Activated CD8-positive, alpha-beta T cell treated with anti-CD3 and anti-CD28 coated beads for 36 hours (primary cell): Measurements from ENCODE around the gene VEZT. TPM values are rescaled to one million over a fixed set of nuclear protein-coding genes. Genes with fewer than 3 reads are reported as not detected.

Experiments
- ATAC-seq: fragments of 200-7000 bp; cut with Tn5 transposase; one replicate; pipeline ENCODE4 v1.10.0; 2021; ENCODE audit warnings: mild to moderate bottlenecking, moderate library complexity
- CTCF ChIA-PET: fragments of 350-600 bp; sonication (Branson Sonifier 250); formaldehyde crosslinking; loops from one replicate; lab custom pipeline; 2021; ENCODE audit warnings: antibody characterized with exemption; lab: Charles Lee
- POLR2A ChIA-PET: fragments of 350-600 bp; sonication (Branson Sonifier 250); formaldehyde crosslinking; loops from one replicate; lab custom pipeline; 2021; ENCODE audit warnings: antibody characterized with exemption; lab: Charles Lee
- DNase-seq: peaks from one replicate; pipeline ENCODE4 v3.0.0-alpha.2; 2020
- H3K27ac Mint-ChIP-seq: one replicate; pipeline ENCODE4 v1.8.0; 2021; ENCODE audit warnings: mild to moderate bottlenecking, mixed read lengths
- H3K27me3 Mint-ChIP-seq: one replicate; pipeline ENCODE4 v1.8.0; 2021; ENCODE audit warnings: mixed read lengths
- H3K36me3 Mint-ChIP-seq: one replicate; pipeline ENCODE4 v1.8.0; 2021; ENCODE audit warnings: low read depth, mixed read lengths
- H3K4me1 Mint-ChIP-seq: one replicate; pipeline ENCODE4 v1.8.0; 2021; ENCODE audit warnings: low read depth, mixed read lengths
- H3K4me3 Mint-ChIP-seq: one replicate; pipeline ENCODE4 v1.8.0; 2021; ENCODE audit warnings: mild to moderate bottlenecking, moderate library complexity, mixed read lengths
- H3K9me3 Mint-ChIP-seq: one replicate; pipeline ENCODE4 v1.8.0; 2021; ENCODE audit warnings: mixed read lengths
- CTCF ChIP-seq: fragments of 200-600 bp; IDR thresholded peaks from one replicate; pipeline ENCODE4 v1.8.0; 2022; ENCODE audit warnings: antibody characterized with exemption, mild to moderate bottlenecking
- intact Hi-C: fragments of 100-400 bp; cut with micrococcal nuclease; formaldehyde crosslinking; loops from one replicate; pipeline ENCODE4 v1.10.0; 2022
- total RNA-seq, 2 experiments: library from RNA; stranded (reverse); gene quantifications; one replicate each; pipeline ENCODE4 v1.2.3, GENCODE V29; 2021

Gene VEZT
- total RNA-seq, 2 experiments from 2014 or later: 46.9 to 51.7 TPM

DNA sequence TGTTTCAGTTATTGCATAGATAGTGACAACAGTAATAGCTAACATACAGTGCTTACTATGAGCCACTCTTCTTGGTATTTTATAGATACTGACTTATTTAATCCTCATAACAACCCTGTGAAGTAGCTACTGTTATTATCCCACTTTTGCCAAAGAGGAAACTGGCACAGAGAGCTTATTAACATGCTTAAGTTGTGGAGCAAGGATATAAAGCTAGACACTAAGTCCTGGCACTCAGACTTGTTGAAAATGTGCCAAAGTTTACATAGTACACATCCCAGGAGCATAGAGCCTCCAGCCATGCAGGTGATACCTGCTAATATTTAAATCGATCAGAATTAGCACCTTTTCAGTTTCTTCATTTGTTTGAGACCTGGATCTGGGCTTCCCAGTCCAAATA lies 41.8 kb downstream of the VEZT start:
- H3K27me3 Mint-ChIP-seq: no peaks in the 10 kb centered on the region
- DNase-seq: no peak
- peaks cover 26% of the 10 kb centered on the region for H3K36me3 Mint-ChIP-seq
- H3K27ac Mint-ChIP-seq: no peak overlapping the region
- POLR2A ChIA-PET: no interaction called here
- ATAC-seq: no peak
- CTCF ChIA-PET: interaction anchor here (1.1 kb wide), 1 partner anchor 18 kb away, joined by 3 read pairs; no protein-coding TSS in a partner anchor
- intact Hi-C loops: no loop called here
- H3K4me1 Mint-ChIP-seq: no peaks in the 10 kb centered on the region
- TF ChIP-seq CTCF: no peak
- H3K4me3 Mint-ChIP-seq: no peak overlapping the region
- H3K9me3 Mint-ChIP-seq: no peaks in the 10 kb centered on the region

- TF ChIP-seq CTCF: no peak
- H3K4me1 Mint-ChIP-seq: no peaks in the 10 kb centered on the region
- no peak overlapping the region for H3K27ac Mint-ChIP-seq
- POLR2A ChIA-PET: no interaction called here
- ATAC-seq: no peak
- no peaks in the 10 kb centered on the region for H3K9me3 Mint-ChIP-seq
- H3K36me3 Mint-ChIP-seq: peaks cover 16% of the 10 kb centered on the region
- H3K27me3 Mint-ChIP-seq: no peaks in the 10 kb centered on the region
- intact Hi-C loops: no loop called here
- DNase-seq: no peak
- CTCF ChIA-PET: interaction anchor here (1.0 kb wide), 1 partner anchor 144 kb away, joined by 3 read pairs; no protein-coding TSS in a partner anchor
- no peak overlapping the region for H3K4me3 Mint-ChIP-seq
These were observed 43.5 kb downstream of the VEZT start for GRCh38 chr12:95261109-95261508.

DNA sequence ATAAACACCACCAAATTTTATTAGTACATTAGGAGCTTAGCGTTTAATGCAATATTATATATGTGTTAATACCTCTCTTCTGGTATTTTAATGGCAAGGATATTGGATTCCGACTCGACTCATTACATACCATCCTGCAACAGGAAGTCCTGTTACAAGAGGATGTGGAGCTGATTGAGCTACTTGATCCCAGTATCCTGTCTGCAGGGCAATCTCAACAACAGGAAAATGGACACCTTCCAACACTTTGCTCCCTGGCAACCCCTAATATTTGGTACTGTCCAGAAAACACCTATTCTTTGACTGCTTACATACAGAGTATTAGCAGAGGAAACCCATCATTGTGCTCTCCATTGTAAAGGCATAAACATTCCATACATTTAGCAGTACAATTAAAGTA lies 45.2 kb downstream of the VEZT start:
- H3K27ac Mint-ChIP-seq: no peak overlapping the region
- CTCF ChIA-PET: interaction anchor here (0.6 kb wide), 1 partner anchor 32 kb away, joined by 3 read pairs; no protein-coding TSS in a partner anchor
- peaks cover 9% of the 10 kb centered on the region for H3K36me3 Mint-ChIP-seq
- POLR2A ChIA-PET: no interaction called here
- no peak for TF ChIP-seq CTCF
- intact Hi-C loops: no loop called here
- H3K4me1 Mint-ChIP-seq: no peaks in the 10 kb centered on the region
- H3K27me3 Mint-ChIP-seq: no peaks in the 10 kb centered on the region
- H3K9me3 Mint-ChIP-seq: no peaks in the 10 kb centered on the region
- no peak overlapping the region for H3K4me3 Mint-ChIP-seq
- ATAC-seq: no peak
- no peak for DNase-seq

- DNase-seq (no peak), ATAC-seq (no peak)
- POLR2A ChIA-PET: no interaction called here
- TF ChIP-seq CTCF: no peak
- CTCF ChIA-PET: interaction anchor here (1.2 to 2.5 kb wide), 3 partner anchors 8 to 12 kb away, joined by 3 to 5 read pairs (median 4); no protein-coding TSS in a partner anchor
- intact Hi-C loops: no loop called here
- Mint-ChIP-seq H3K4me3 (no peak overlapping the region), H3K27ac (no peak overlapping the region), H3K36me3 (peaks cover 11% of the 10 kb centered on the region), H3K9me3 (no peaks in the 10 kb centered on the region), H3K4me1 (no peaks in the 10 kb centered on the region), H3K27me3 (no peaks in the 10 kb centered on the region)
These were observed 48.2 kb downstream of the VEZT start for GRCh38 chr12:95265765-95266164.

DNA sequence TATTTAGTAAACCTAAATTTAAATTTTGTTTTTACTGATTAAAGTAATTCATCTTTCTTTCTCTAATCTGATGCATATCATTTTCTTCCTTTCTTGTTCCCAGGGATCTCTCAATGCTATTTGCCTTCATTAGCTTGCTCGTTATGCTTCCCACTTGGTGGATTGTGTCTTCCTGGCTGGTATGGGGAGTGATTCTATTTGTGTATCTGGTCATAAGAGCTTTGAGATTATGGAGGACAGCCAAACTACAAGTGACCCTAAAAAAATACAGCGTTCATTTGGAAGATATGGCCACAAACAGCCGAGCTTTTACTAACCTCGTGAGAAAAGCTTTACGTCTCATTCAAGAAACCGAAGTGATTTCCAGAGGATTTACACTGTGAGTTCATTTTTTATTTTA lies 48.6 kb downstream of the VEZT start:
- no peak overlapping the region for H3K27ac Mint-ChIP-seq
- no peak overlapping the region for H3K4me3 Mint-ChIP-seq
- TF ChIP-seq CTCF: no peak
- intact Hi-C loops: no loop called here
- H3K4me1 Mint-ChIP-seq: no peaks in the 10 kb centered on the region
- ChIA-PET POLR2A (no interaction called here), CTCF (interaction anchor here (1.2 to 2.5 kb wide), 3 partner anchors 8 to 12 kb away, joined by 3 to 5 read pairs (median 4); no protein-coding TSS in a partner anchor)
- no peaks in the 10 kb centered on the region for H3K9me3 Mint-ChIP-seq
- peaks cover 11% of the 10 kb centered on the region for H3K36me3 Mint-ChIP-seq
- H3K27me3 Mint-ChIP-seq: no peaks in the 10 kb centered on the region
- ATAC-seq: no peak
- DNase-seq: no peak
